Measurements from ENCODE around the gene RNF121. TPM values are rescaled to one million over a fixed set of nuclear protein-coding genes. Genes with fewer than 3 reads are reported as not detected.

Gene RNF121
- total RNA-seq, 1 donor from 2014 or later, result 18.4 TPM

DNA sequence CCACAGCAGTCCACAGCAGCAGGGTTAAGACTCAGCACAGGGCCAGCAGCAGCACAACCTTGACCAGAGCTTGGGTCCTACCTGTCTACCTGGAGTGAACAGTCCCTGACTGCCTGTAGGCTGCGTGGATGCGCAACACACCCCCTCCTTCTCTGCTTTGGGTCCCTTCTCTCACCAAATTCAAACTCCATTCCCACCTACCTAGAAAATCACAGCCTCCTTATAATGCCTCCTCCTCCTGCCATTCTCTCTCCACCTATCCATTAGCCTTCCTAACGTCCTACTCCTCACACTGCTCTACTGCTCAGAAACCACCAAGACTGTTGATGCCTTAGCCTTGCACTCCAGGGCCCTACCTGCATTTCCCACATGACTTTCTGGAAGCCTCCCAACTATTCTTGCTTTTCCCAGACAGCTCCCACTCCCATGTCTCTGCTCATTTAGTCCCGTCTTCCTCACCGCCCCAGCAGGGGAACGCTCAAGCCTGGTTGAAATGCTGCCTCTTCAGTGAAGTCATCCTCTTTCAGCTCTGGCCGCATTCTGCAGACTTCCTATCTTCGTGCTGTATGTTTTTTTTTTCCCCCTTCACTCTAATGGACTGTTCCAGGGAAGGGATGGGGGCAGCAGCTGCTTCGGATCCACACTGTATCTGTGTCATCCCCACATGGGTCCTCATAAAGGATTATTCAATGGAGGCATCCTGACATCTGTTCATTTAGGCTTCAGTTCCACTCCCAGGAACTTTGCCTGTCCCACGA, 73.2 kb downstream of the RNF121 start:
- intact Hi-C loops (cut with DNase I), result no loop called here

GRCh38 chr11:72002841-72003775, 74.3 kb downstream of the RNF121 start:
- no peak for DNase-seq (ENCODE audit: low spot score)

More for the DNA sequence above, 73.2 kb downstream of the RNF121 start:
- DNase-seq (ENCODE audit: low spot score), result no peak

GRCh38 chr11:72003776-72004171, 74.9 kb downstream of the RNF121 start:
- DNase-seq (ENCODE audit: low spot score), result no peak
- intact Hi-C loops (cut with DNase I), result no loop called here

More at GRCh38 chr11:72002841-72003775, 74.3 kb downstream of the RNF121 start:
- intact Hi-C loops (cut with DNase I), result no loop called here

DNA sequence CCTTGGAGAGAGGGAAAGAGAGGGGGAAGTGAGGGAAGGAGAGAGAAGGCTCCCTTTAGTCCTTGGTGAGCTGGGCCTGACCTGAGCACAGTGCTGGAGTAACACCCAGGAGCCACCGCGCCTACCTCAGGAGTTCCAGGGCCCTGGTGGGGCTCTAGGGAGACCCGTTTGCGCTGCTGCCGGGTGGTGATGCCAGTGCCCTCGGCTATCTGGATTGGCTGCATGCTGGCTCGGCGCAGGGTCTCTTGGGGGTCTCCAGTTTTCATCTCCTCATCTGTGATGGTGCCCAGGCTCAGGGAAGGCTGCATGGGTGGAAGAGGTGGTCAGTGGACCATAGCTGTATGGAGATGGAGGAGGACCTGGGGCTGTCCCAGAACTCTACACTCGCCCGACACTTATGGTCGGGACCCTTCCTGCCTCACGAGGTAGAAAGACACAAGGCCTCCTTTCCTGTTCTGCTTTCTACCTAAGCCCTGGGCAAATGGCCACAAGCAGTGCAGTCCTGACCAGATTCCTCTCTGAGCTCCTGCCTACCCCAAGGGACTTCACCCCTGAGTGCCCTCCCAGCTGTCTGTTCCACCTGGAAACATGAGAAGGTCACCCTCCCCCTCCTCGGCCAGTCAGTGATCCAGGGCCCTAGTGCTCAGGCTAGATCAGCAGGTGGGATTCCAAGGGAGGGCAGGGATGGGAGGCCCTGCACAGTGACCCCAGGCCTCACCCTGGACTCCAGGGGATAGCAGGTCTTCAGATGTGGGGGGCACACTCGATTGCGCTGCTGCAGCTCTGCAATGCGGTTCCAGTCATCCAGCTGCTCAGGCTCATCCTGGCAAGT, 75.9 kb downstream of the RNF121 start:
- intact Hi-C loops (cut with DNase I), result no loop called here
- no peak for DNase-seq (ENCODE audit: low spot score)

GRCh38 chr11:72005347-72006260, 76.8 kb downstream of the RNF121 start:
- DNase-seq (ENCODE audit: low spot score), result no peak
- intact Hi-C loops (cut with DNase I), result no loop called here

DNA sequence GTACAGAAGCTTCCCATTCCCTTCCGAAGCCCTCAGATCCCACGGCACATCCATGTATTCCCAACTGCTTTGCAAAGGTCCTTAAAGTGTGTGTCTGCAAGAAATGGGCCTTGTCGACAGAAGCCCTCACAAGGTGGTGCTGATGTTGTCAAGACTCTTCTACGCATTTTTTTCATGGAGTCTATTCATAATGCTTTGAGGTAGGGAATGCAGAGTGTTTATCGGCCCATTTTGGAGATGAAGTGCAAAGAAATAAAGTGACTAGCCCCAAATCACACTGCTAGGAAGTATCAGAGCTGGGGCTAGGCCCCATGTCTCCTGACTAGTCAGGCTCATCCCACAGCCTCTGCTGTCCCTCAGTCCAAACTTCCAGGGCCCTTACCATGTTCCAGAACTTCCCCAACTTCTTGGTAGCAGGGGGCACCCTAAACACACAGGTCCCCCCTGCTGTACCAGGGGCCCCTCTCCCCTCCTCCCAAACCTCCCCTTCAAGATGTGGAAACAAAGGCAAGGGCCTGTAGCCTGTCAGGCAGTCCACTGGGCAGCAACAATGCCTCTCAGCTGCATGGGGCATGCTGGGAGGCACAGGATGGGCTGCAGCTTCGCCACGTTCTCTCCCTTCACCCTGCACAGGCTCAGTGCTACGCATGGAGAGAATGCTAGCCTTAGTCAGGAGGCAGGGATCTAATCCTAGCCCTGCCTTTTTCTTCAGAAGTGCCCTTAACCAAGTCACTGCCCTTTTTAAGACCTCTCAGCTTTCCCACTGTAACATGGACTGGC, 77.7 kb downstream of the RNF121 start:
- DNase-seq (ENCODE audit: low spot score), result no peak
- intact Hi-C loops (cut with DNase I), result no loop called here

DNA sequence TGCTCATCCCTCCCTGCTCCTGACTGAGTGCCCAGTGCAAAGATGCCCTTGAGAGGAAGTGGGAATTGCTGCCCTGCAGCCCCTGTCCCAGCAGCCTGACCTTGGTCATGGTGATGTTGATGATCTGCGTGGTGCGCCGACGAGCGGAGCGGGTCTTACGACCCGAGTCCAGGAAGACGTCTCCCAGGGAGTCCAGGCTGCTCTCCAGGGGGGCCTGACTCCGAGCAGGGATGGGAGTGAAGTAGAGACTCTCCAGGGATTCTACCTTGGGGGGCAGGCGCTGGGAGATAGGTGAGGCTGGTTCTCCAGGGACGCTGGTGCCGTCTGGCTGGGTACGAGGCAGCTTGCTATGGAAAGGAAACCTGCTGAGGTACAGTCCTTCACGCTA, 78.2 kb downstream of the RNF121 start:
- DNase-seq (ENCODE audit: low spot score), result no peak
- intact Hi-C loops (cut with DNase I), result no loop called here

DNA sequence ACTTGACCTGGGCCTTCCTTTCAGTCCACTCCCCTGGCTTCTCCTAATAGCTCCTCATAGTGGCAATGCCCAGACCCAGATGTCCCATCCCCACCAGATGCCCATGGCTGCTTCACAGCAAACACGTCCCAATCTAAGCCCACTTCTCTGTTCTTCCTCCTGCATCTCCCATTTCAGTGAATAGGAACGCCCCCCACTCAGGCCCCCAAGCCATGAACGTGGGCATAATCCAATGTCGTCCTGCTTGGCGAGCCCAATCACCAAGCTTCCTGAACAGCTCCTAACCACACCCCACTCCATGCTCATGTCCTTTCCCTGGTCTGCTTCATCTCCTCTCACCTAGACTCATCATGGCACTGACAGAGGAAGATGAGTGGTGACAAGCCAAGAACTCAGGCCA, 78.7 kb downstream of the RNF121 start:
- no peak for DNase-seq (ENCODE audit: low spot score)
- intact Hi-C loops (cut with DNase I), result no loop called here

- intact Hi-C loops (cut with DNase I), result no loop called here
- DNase-seq (ENCODE audit: low spot score), result no peak
Measured at GRCh38 chr11:72008728-72009127, 79.9 kb downstream of the RNF121 start.

GRCh38 chr11:72009156-72009555, 80.3 kb downstream of the RNF121 start:
- intact Hi-C loops (cut with DNase I), result no loop called here
- DNase-seq (ENCODE audit: low spot score), result no peak

GRCh38 chr11:72010529-72011233, 81.8 kb downstream of the RNF121 start:
- intact Hi-C loops (cut with DNase I), result no loop called here
- no peak for DNase-seq (ENCODE audit: low spot score)

DNA sequence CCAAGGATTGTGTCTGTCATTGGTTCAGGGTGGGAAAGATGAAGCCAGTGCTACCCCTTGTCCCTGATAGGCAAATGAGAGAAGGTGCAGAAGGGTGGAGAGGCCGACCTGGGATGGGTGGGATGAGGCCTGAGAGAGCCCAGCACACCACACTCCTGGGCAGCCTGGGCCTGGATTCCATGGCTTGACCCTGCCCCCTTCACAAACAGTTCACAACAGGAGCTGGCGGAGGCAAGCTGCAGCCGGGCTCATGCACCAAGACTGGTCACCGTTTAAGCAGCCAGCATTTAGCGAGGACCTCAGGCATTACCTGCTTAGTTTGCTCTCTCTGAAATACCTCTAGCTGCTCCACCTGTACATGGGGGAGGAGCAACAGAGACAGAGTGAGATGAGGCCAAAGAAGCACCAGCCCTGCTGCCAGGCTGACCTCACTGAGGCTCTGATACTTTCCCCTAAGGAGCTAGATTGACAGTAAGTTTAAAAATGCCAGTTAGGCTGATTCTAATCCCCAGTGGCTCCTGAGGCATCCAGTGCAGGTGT, 83.3 kb downstream of the RNF121 start:
- intact Hi-C loops (cut with DNase I), result no loop called here
- DNase-seq (ENCODE audit: low spot score), result no peak

DNA sequence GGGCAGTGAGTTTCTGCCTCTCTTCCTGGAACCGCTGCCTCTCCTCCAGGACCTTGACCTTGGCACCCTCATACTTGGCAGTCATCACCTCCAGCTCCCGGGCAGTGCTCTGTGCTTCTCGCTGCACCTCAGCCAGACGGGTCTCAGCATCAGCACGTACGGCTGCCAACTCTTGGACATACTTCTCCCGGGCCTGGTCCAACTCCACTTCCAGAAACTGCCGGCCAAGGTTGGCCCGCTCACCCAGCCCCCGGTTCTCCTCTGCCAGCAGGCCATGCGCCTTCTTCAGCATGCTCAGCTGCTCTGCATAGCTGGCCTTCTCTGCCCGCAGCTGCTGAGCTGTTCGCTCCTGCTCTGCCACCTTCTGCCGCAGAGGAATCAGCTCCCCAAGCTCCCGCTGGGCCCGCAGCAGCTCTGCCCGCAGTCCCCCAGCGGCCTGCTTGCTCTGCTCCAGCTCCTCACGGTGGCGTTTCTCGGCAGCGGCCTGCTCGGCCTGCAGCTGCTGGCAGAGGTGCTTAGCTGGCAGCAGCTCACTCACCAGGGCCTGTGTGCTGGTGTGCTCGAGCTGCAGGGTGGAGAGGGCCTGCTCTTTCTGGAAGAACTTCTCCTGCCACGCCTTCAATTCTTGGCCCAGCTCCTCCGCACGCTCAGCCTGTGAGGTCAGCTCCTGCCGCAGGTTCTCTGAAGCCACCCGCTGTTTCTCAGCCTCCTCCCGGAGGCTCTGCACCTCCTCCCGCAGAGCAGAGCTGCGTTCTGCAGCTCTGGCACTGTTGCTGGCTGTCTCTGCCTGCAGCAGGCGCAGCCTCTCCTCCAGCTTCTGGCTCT, 84.3 kb downstream of the RNF121 start:
- peak; percentile 86 for DNase-seq (ENCODE audit: low spot score)

GRCh38 chr11:72013765-72014711, 85.2 kb downstream of the RNF121 start:
- intact Hi-C loops (cut with DNase I), result no loop called here
- DNase-seq (ENCODE audit: low spot score), result no peak

More for the DNA sequence above, 84.3 kb downstream of the RNF121 start:
- intact Hi-C loops (cut with DNase I), result no loop called here

GRCh38 chr11:72014761-72015320, 86.0 kb downstream of the RNF121 start:
- intact Hi-C loops (cut with DNase I), result no loop called here
- DNase-seq (ENCODE audit: low spot score), result no peak

Data from cardiac septum (tissue), 1 donor.